Activated naive CD8-positive, alpha-beta T cell treated with anti-CD3 and anti-CD28 coated beads, Interleukin-2, amount 10 ng/mL, durations not matched to agents 7 days and 5 days (primary cell): ENCODE results near the gene POGLUT2. TPM values are rescaled to one million over a fixed set of nuclear protein-coding genes. Genes with fewer than 3 reads are reported as not detected.

Experiments used
- total RNA-seq, 2 experiments: library from RNA; stranded (reverse); gene quantifications; one replicate each; pipeline ENCODE4 v1.2.3, GENCODE V29; 2021

POGLUT2 gene
- total RNA-seq, 2 experiments from 2014 or later, result 8.2 to 8.8 TPM

Other genes with a start within 250 kb of the POGLUT2 start
- 10 to 100 TPM; 78.0 to 87.1 TPM for gene TPP2, start 202.0 kb downstream of the POGLUT2 start, total RNA-seq
- gene METTL21C, start 103.9 kb downstream of the POGLUT2 start, total RNA-seq, result not detected
- gene TEX30, start 25.2 kb downstream of the POGLUT2 start, total RNA-seq, result 10 to 100 TPM; 22.2 to 23.0 TPM
- gene BIVM, start 143 bp upstream of the POGLUT2 start, total RNA-seq, result 10 to 100 TPM; 19.8 to 26.2 TPM
- 100 to 1,000 TPM; 102 to 111 TPM for gene ERCC5, start 47.1 kb upstream of the POGLUT2 start, total RNA-seq